Measurements from ENCODE around the gene ADAMTS12. TPM values are rescaled to one million over a fixed set of nuclear protein-coding genes. Genes with fewer than 3 reads are reported as not detected.

The ADAMTS12 gene
- polyA plus RNA-seq, 1 donor from 2014 or later, result 0.07 TPM

GRCh38 chr5:33852837-33853236, 39.0 kb downstream of the ADAMTS12 start:
- H2AFZ ChIP-seq (ENCODE audit: low read depth, low read length), result no peak overlapping the region
- no peaks in the 10 kb centered on the region for H3K79me2 ChIP-seq (replicated peaks; ENCODE audit: insufficient read depth, low read length)
- H3K27me3 ChIP-seq (ENCODE audit: insufficient read depth, low read depth, low read length), result no peaks in the 10 kb centered on the region
- no peak overlapping the region for H3K9ac ChIP-seq (ENCODE audit: low read length)
- no peak overlapping the region for H3K4me2 ChIP-seq (ENCODE audit: low read length)
- no peaks in the 10 kb centered on the region for H3K9me2 ChIP-seq (ENCODE audit: insufficient read depth, low read length)
- no peaks in the 10 kb centered on the region for H3K36me3 ChIP-seq (ENCODE audit: insufficient read depth, low read length)
- no peak overlapping the region for H3K27ac ChIP-seq (ENCODE audit: low read length)
- H3K4me3 ChIP-seq (ENCODE audit: low read length), result no peak overlapping the region
- H4K20me1 ChIP-seq (ENCODE audit: insufficient read depth), result no peaks in the 10 kb centered on the region
- TF ChIP-seq RAD21 (conservative IDR thresholded peaks at IDR 0.05), result no peak
- no peak for TF ChIP-seq EZH2 (IDR thresholded peaks at IDR 0.05; ENCODE audit: borderline replicate concordance, insufficient read depth, low read length, poor library complexity, severe bottlenecking)
- TF ChIP-seq, protein P1, sequence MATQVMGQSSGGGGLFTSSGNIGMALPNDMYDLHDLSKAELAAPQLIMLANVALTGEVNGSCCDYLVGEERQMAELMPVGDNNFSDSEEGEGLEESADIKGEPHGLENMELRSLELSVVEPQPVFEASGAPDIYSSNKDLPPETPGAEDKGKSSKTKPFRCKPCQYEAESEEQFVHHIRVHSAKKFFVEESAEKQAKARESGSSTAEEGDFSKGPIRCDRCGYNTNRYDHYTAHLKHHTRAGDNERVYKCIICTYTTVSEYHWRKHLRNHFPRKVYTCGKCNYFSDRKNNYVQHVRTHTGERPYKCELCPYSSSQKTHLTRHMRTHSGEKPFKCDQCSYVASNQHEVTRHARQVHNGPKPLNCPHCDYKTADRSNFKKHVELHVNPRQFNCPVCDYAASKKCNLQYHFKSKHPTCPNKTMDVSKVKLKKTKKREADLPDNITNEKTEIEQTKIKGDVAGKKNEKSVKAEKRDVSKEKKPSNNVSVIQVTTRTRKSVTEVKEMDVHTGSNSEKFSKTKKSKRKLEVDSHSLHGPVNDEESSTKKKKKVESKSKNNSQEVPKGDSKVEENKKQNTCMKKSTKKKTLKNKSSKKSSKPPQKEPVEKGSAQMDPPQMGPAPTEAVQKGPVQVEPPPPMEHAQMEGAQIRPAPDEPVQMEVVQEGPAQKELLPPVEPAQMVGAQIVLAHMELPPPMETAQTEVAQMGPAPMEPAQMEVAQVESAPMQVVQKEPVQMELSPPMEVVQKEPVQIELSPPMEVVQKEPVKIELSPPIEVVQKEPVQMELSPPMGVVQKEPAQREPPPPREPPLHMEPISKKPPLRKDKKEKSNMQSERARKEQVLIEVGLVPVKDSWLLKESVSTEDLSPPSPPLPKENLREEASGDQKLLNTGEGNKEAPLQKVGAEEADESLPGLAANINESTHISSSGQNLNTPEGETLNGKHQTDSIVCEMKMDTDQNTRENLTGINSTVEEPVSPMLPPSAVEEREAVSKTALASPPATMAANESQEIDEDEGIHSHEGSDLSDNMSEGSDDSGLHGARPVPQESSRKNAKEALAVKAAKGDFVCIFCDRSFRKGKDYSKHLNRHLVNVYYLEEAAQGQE (IDR thresholded peaks at IDR 0.05; ENCODE audit: borderline replicate concordance), result no peak
- TF ChIP-seq POLR2AphosphoS5 (IDR thresholded peaks at IDR 0.05), result no peak
- TF ChIP-seq SMC3 (conservative IDR thresholded peaks at IDR 0.05; ENCODE audit: poor library complexity), result no peak
- no peak for TF ChIP-seq CTCF (IDR thresholded peaks at IDR 0.05; ENCODE audit: poor library complexity, severe bottlenecking)
- TF ChIP-seq MXI1 (conservative IDR thresholded peaks at IDR 0.05; ENCODE audit: poor library complexity, severe bottlenecking), result no peak
- no peak for TF ChIP-seq TAF1 (IDR thresholded peaks at IDR 0.05; ENCODE audit: low read depth)
- TF ChIP-seq EP300 (conservative IDR thresholded peaks at IDR 0.05; ENCODE audit: poor library complexity, severe bottlenecking), result no peak
- no peaks in the 10 kb centered on the region for H3K9me3 ChIP-seq (ENCODE audit: low read length)
- no peaks in the 10 kb centered on the region for H3F3A ChIP-seq (ENCODE audit: insufficient read depth, low read length, poor library complexity, severe bottlenecking)

- no peaks in the 10 kb centered on the region for H4K20me1 ChIP-seq (ENCODE audit: insufficient read depth)
- H3K27me3 ChIP-seq (ENCODE audit: insufficient read depth, low read depth, low read length), result no peaks in the 10 kb centered on the region
- TF ChIP-seq MXI1 (conservative IDR thresholded peaks at IDR 0.05; ENCODE audit: poor library complexity, severe bottlenecking) (no peak), RAD21 (conservative IDR thresholded peaks at IDR 0.05) (no peak), SMC3 (conservative IDR thresholded peaks at IDR 0.05; ENCODE audit: poor library complexity) (no peak), CTCF (IDR thresholded peaks at IDR 0.05; ENCODE audit: poor library complexity, severe bottlenecking) (no peak), POLR2AphosphoS5 (IDR thresholded peaks at IDR 0.05) (no peak), EZH2 (IDR thresholded peaks at IDR 0.05; ENCODE audit: borderline replicate concordance, insufficient read depth, low read length, poor library complexity, severe bottlenecking) (no peak), EP300 (conservative IDR thresholded peaks at IDR 0.05; ENCODE audit: poor library complexity, severe bottlenecking) (no peak), TAF1 (IDR thresholded peaks at IDR 0.05; ENCODE audit: low read depth) (no peak)
- TF ChIP-seq, protein P1 (IDR thresholded peaks at IDR 0.05; ENCODE audit: borderline replicate concordance), result no peak
- H3K9ac ChIP-seq (ENCODE audit: low read length), result no peak overlapping the region
- no peak overlapping the region for H2AFZ ChIP-seq (ENCODE audit: low read depth, low read length)
- no peak overlapping the region for H3K4me2 ChIP-seq (ENCODE audit: low read length)
- no peaks in the 10 kb centered on the region for H3K79me2 ChIP-seq (replicated peaks; ENCODE audit: insufficient read depth, low read length)
- H3K9me3 ChIP-seq (ENCODE audit: low read length), result no peaks in the 10 kb centered on the region
- no peaks in the 10 kb centered on the region for H3F3A ChIP-seq (ENCODE audit: insufficient read depth, low read length, poor library complexity, severe bottlenecking)
- no peaks in the 10 kb centered on the region for H3K9me2 ChIP-seq (ENCODE audit: insufficient read depth, low read length)
- no peak overlapping the region for H3K27ac ChIP-seq (ENCODE audit: low read length)
- H3K36me3 ChIP-seq (ENCODE audit: insufficient read depth, low read length), result no peaks in the 10 kb centered on the region
- no peak overlapping the region for H3K4me3 ChIP-seq (ENCODE audit: low read length)
Observed at GRCh38 chr5:33852319-33852718, 39.5 kb downstream of the ADAMTS12 start.

All from neural cell (in vitro differentiated cells).